Endodermal cell (in vitro differentiated cells): Measurements from ENCODE around the gene NAXE. TPM values are rescaled to one million over a fixed set of nuclear protein-coding genes. Genes with fewer than 3 reads are reported as not detected.
"Not testable (repeated sequence)": the region's sequence is repeated elsewhere in the genome, so short reads cannot be mapped to it uniquely, and the experiment has no call there.

Experiments used
- DNase-seq: peaks from one replicate; pipeline ENCODE4 v3.0.0-alpha.2; 2017
- H3K27ac ChIP-seq: 2 replicates; pipeline ENCODE4 v1.5.1; 2013; ENCODE audit warnings: mild to moderate bottlenecking, low read depth, low read length, moderate library complexity
- H3K27me3 ChIP-seq: 2 replicates; pipeline ENCODE4 v1.6.1; 2013; ENCODE audit warnings: mild to moderate bottlenecking, low read length, moderate library complexity; ENCODE audit not compliant: insufficient read depth, control insufficient read depth, poor library complexity, severe bottlenecking
- H3K36me3 ChIP-seq: 2 replicates; pipeline ENCODE4 v1.7.0; 2013; ENCODE audit warnings: mild to moderate bottlenecking, low read length, moderate library complexity; ENCODE audit not compliant: control insufficient read depth, insufficient read depth
- H3K4me1 ChIP-seq: one replicate; pipeline ENCODE4 v1.7.0; 2013; ENCODE audit warnings: low read length; ENCODE audit not compliant: control insufficient read depth, insufficient read depth
- H3K4me3 ChIP-seq: 2 replicates; pipeline ENCODE4 v1.5.1; 2013; ENCODE audit warnings: mild to moderate bottlenecking, low read length, moderate library complexity
- H3K9ac ChIP-seq: 2 replicates; pipeline ENCODE4 v1.6.1; 2013; ENCODE audit warnings: mild to moderate bottlenecking, low read length, moderate library complexity; ENCODE audit not compliant: poor library complexity, severe bottlenecking; ENCODE audit errors: extremely low read depth
- H3K9me3 ChIP-seq: 2 replicates; pipeline ENCODE4 v1.6.1; 2013; ENCODE audit warnings: mild to moderate bottlenecking, low read length, moderate library complexity; ENCODE audit not compliant: control insufficient read depth
- H3K27ac Mint-ChIP-seq: 2 replicates; pipeline ENCODE4 v1.8.0; 2020; ENCODE audit warnings: mixed read lengths
- H3K27me3 Mint-ChIP-seq: 2 replicates; pipeline ENCODE4 v1.8.0; 2021; ENCODE audit warnings: mild to moderate bottlenecking, mixed read lengths; ENCODE audit not compliant: insufficient read depth
- H3K36me3 Mint-ChIP-seq: 2 replicates; pipeline ENCODE4 v1.8.0; 2020; ENCODE audit warnings: low read depth, mixed read lengths
- H3K4me1 Mint-ChIP-seq: 2 replicates; pipeline ENCODE4 v1.8.0; 2020; ENCODE audit warnings: mixed read lengths
- H3K4me3 Mint-ChIP-seq: 2 replicates; pipeline ENCODE4 v1.8.0; 2020; ENCODE audit warnings: mild to moderate bottlenecking, moderate library complexity, mixed read lengths
- H3K9me3 Mint-ChIP-seq: 2 replicates; pipeline ENCODE4 v1.8.0; 2020; ENCODE audit warnings: mild to moderate bottlenecking, mixed read lengths
- CTCF ChIP-seq: fragments of 200-600 bp; sonication (generic); conservative IDR thresholded peaks from 2 replicates; pipeline ENCODE4 v1.5.0; 2021; ENCODE audit warnings: antibody characterized with exemption, mild to moderate bottlenecking
- WGBS, 2 experiments: methylation state at CpG; one replicate each; pipeline versions ENCODE4 v1.1.5 to v1.1.7; 2013; ENCODE audit warnings: missing lambda C conversion rate in 2 of 2, mixed read lengths in 1 of 2; ENCODE audit not compliant: insufficient coverage in 1 of 2, insufficient read length in 1 of 2; 5-methylcytosine and 5-hydroxymethylcytosine counted together
- total RNA-seq, 2 donors: library from RNA; stranded (reverse); fragmentation: NEBNext Ultra II Directional in 1 of 2; extraction: Animal tissue kit (Norgen Biotek cat#: 25700) in 1 of 2; gene quantifications; 2 replicates in 1 of 2; 3 replicates in 1 of 2; pipeline ENCODE4 v1.2.1, GENCODE V29; 2021

NAXE gene
- total RNA-seq, 2 donors from 2014 or later = 96.0 to 129 TPM

- H3K36me3 ChIP-seq = no peaks in the 10 kb centered on the region
- 89 to 90% methylated on average over 2 of the region's 2 CpGs for WGBS, 2 experiments
- no peak overlapping the region for H3K27ac Mint-ChIP-seq
- DNase-seq = peak; percentile 85
- no peak overlapping the region for H3K4me3 Mint-ChIP-seq
- H3K9me3 ChIP-seq = no peaks in the 10 kb centered on the region
- peak; percentile 91 for TF ChIP-seq CTCF
- H3K9me3 Mint-ChIP-seq = no peaks in the 10 kb centered on the region
- no peak overlapping the region for H3K9ac ChIP-seq
- H3K4me1 ChIP-seq = no peaks in the 10 kb centered on the region
- H3K4me3 ChIP-seq = no peak overlapping the region
- peaks cover 54% of the 10 kb centered on the region for H3K27me3 ChIP-seq
- peaks cover 10% of the 10 kb centered on the region for H3K4me1 Mint-ChIP-seq
- no peak overlapping the region for H3K27ac ChIP-seq
- no peaks in the 10 kb centered on the region for H3K36me3 Mint-ChIP-seq
- H3K27me3 Mint-ChIP-seq = peaks cover 88% of the 10 kb centered on the region
These were observed 35.8 kb downstream of the NAXE start for GRCh38 chr1:156627313-156627880.

GRCh38 chr1:156629823-156630449 lies 38.4 kb downstream of the NAXE start:
- Mint-ChIP-seq H3K36me3 (no peaks in the 10 kb centered on the region), H3K27ac (no peak overlapping the region), H3K4me3 (no peak overlapping the region), H3K4me1 (peaks cover 8% of the 10 kb centered on the region), H3K9me3 (no peaks in the 10 kb centered on the region), H3K27me3 (peaks cover 88% of the 10 kb centered on the region)
- H3K4me1 ChIP-seq = no peaks in the 10 kb centered on the region
- DNase-seq = no peak
- WGBS, 2 experiments = 80 to 92% methylated on average over 2 to 8 of the region's 8 CpGs
- no peaks in the 10 kb centered on the region for H3K9me3 ChIP-seq
- H3K9ac ChIP-seq = no peak overlapping the region
- no peak overlapping the region for H3K4me3 ChIP-seq
- no peaks in the 10 kb centered on the region for H3K36me3 ChIP-seq
- no peak overlapping the region for H3K27ac ChIP-seq
- H3K27me3 ChIP-seq = peaks cover 53% of the 10 kb centered on the region
- TF ChIP-seq CTCF = no peak

GRCh38 chr1:156631152-156631551 lies 39.6 kb downstream of the NAXE start:
- H3K27me3 ChIP-seq = peaks cover 53% of the 10 kb centered on the region
- peaks cover 89% of the 10 kb centered on the region for H3K27me3 Mint-ChIP-seq
- 67 to 71% methylated on average over 1 to 9 of the region's 9 CpGs for WGBS, 2 experiments
- not testable (repeated sequence) for H3K27ac Mint-ChIP-seq, H3K4me1 ChIP-seq, H3K36me3 ChIP-seq, H3K9me3 Mint-ChIP-seq, H3K9me3 ChIP-seq, H3K4me1 Mint-ChIP-seq, DNase-seq, H3K36me3 Mint-ChIP-seq, H3K27ac ChIP-seq, H3K9ac ChIP-seq, H3K4me3 ChIP-seq, H3K4me3 Mint-ChIP-seq
- peak; percentile 58 for TF ChIP-seq CTCF
